ENCODE measurements around the gene LRBA.
"Not testable (repeated sequence)": the region's sequence is repeated elsewhere in the genome, so short reads cannot be mapped to it uniquely, and the experiment has no call there.

LRBA gene

GRCh38 chr4:150386415-150386814 is 628.7 kb downstream of the LRBA start:
- not testable (repeated sequence) for DNase-seq

GRCh38 chr4:150385606-150386005 is 629.5 kb downstream of the LRBA start:
- no peak for DNase-seq

DNA sequence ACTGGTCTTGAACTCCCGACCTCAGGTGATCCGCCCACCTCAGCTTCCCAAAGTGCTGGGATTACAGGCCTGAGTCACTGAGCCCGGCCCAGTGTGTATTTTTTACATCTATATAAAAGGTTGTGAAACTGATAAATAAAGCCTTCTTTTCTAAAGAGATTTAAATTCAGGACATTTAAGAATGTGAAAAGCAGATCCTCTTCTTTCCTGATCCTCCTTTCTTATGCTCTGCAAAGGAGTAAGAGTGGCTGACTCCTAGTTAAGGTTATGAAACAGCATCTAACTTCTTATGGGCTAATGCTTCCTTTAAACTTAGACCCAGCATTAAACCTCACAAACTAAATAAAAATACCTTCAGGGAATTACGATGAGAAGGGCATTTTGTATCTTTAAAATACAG is 630.8 kb downstream of the LRBA start:
- DNase-seq, result no peak

DNA sequence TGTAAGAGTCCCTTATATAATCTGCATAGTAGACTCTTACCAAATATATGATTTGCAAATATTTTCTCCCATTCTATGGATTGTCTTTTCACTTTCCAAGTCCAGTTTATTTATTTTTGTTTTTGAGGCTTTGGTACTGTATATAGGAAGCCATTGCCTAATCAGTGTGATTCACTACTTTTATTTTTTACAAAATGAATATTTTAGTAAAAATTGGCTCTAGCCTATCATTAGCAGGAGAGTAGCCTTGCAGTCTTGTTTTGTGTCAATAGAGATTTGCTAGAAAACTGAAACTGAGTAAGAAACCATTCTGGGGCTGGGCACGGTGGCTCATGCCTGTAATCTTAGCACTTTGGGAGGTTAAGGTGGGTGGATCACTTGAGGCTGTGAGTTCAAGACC is 633.1 kb downstream of the LRBA start:
- no peak for DNase-seq

GRCh38 chr4:150381609-150382008 is 633.5 kb downstream of the LRBA start:
- no peak for DNase-seq

GRCh38 chr4:150381036-150381435 is 634.0 kb downstream of the LRBA start:
- no peak for DNase-seq

DNA sequence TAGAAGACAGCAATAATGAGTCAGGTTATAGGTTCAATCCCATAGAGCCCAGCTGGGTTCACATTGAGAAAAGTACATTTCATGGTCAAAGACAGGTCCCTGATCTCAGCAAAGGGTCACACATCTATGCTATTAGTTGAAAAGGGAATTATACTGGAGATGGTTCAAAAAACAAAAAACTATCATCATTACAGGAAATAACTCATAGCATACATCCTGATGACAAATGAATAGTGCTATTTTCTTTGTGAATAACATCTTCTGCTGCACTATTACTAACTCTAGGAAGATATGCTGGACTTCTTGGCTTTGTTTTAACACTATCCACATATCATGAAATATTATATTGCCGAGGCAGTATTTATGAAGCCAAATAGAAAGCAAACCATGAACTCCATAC is 635.6 kb downstream of the LRBA start:
- no peak for DNase-seq

DNA sequence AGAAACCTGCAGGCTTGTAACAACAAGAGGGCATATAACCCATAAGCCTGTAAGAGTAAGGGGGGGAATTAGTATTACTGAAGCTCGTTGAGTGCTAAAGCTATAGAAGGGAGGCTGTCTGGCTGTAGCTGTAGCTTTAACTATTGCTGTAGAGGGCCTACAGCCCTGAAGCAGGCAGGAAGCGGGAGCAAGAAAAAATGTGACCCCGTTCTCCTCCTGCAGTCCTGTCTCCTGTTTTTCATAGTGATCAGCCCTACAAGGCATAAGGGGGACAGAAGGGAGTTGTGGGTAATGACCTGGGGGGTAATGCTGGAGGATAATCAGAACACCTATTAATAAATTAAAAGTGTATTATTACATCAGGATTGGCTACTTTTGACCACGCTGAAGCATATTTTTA is 640.1 kb downstream of the LRBA start:
- DNase-seq, result no peak

DNA sequence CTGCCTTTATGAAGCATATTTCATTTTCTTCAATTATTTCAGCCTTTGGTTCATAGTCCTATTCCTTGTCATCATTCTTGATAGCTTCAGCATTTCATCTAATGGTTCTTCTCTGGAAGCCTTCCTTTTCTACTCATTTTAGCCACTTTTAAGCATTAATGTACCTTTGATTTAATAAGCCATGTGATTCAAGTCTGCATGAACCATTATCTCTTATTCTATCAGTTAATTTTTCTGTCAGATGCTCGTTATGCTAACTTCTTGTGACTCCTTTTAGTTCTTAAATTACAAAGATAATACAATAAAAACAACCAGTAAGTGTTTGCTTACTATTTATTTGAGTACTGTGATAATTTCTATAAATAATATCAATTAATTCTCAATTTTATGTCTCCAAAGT is 643.2 kb downstream of the LRBA start:
- no peak for DNase-seq

- DNase-seq, result no peak
These were observed 645.4 kb downstream of the LRBA start for GRCh38 chr4:150369434-150370380.

GRCh38 chr4:150368667-150369066 is 646.4 kb downstream of the LRBA start:
- no peak for DNase-seq

DNA sequence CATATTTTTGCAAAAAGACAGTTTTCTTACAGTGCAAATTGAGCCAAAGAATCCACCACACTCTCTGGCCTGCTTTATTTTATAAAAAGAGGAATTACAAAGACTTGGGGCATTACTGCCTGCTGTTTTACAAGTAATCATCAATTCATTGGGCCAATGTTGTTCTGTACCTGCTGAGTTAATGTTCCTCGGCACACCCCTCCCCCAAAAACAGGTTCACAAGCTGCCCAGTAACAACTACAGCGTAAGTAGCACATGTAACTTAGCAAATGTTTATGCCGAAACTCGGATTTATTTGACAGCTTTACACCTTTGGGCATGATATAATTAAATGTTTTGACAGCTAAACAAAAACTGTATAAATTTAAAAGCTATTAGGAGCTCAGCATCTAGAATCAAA is 647.8 kb downstream of the LRBA start:
- no peak for DNase-seq

- no peak for DNase-seq
These were observed 648.5 kb downstream of the LRBA start for GRCh38 chr4:150366487-150366999.

- no peak for DNase-seq
These were observed 651.1 kb downstream of the LRBA start for GRCh38 chr4:150363721-150364688.

DNA sequence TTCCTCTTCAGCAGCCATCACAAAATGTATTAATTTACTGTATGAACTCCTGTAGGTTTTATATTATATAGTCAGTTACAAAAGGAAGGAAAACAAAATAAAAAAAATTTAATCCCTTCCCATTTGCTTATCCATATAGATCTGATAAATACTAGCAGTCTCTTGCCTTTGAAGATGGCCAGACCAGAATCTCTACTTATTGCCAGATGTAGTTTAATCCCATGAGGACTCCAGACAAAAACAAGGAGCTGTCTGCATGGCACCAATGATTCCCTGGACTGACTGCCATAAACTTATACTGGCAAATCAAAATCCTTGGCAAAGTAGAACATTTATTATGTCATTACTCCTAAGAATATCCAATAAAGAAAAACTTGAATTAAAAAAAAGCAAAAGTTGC is 656.4 kb downstream of the LRBA start:
- no peak for DNase-seq

DNA sequence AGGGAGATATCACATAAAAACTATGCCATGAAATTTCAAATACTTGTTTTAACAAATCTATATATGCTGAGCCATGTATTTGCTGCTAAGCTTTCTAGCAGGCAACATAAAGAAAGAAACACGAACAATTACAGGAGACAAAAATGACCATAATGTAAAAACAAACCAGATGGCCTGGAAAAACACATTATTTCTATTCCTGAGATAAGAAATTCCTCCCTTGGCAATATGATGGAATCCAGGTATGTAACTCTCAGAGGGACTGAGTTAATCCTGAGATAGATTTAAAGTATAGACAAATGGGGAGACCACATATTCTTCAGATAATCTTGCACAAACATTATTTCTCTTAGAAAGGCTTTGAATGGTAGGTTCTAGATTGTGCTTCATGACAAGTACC is 657.3 kb downstream of the LRBA start:
- DNase-seq, result no peak

DNA sequence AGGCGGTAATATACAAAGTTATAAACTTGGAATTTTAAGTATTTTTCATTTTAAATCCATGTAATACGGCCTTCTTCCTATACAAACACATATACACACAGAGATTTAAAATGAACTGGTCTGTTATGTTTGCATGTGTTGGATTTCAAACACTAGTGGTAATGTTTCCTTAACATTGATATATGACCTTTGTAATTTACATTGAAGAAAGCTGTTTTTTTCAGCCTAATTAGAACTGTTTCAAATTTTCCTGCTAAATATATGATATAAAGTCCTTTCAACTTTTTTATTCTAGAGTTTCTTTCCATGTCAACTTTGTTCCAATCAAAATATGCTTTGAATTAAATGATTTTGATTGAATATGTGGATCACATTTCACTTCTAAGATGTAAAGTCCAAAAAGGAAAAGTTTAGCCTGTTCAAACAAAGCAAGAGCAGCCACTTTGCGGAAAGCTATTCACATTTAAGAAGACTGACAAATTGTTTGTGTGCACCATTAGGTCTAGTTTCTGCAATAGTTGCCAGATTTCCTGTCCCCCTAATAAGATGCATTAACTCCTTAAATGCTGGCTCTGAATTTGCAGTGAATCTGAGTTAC is 659.1 kb downstream of the LRBA start:
- DNase-seq, result no peak

DNA sequence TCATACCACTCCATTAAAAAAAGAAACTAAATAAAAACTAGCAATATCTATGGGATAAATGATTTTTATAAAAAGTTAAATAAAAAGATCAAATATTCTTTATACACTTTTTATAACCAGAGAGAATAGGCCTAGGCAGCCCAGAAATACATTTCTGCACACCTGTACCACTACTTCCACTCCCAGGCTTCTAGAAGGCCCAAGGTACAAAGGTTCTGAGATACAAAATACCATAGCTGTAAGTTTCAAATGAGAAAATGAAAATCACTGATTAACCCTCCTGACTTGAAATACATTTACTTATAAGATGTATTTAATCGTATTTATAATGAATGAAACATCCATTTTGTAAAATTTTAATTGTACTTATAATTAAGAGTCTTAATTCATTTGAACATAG is 659.7 kb downstream of the LRBA start:
- no peak for DNase-seq

GRCh38 chr4:150354214-150354796 is 660.8 kb downstream of the LRBA start:
- DNase-seq, result no peak

GRCh38 chr4:150348079-150348478 is 667.0 kb downstream of the LRBA start:
- no peak for DNase-seq

- no peak for DNase-seq
These were observed 669.8 kb downstream of the LRBA start for GRCh38 chr4:150345207-150345744.

- DNase-seq, result no peak
These were observed 671.3 kb downstream of the LRBA start for GRCh38 chr4:150343796-150344195.
